Heart left ventricle (tissue), 16 donors: Measurements from ENCODE around the gene TARBP2. TPM values are rescaled to one million over a fixed set of nuclear protein-coding genes. Genes with fewer than 3 reads are reported as not detected.
A peak's percentile ranks its signal among the peaks of the same experiment; 100 is the strongest.

Experiments used
- ATAC-seq, 4 donors: fragments of 200-7000 bp; cut with Tn5 transposase; one replicate each; pipeline ENCODE4 v1.9.1; 2020 to 2022; ENCODE audit warnings: moderate library complexity in 4 of 4, mild to moderate bottlenecking in 3 of 4, moderate number of reproducible peaks in 1 of 4
- DNase-seq, 5 donors: peaks; one replicate each; pipeline ENCODE4 v3.0.0-alpha.2; 2020
- H3K27ac ChIP-seq, 12 donors: fragments of 200-600 bp; sonication (generic) in 4 of 12; one replicate each; pipeline versions ENCODE4 v1.5.0 to v1.8.0; 2016 to 2022; ENCODE audit warnings: mild to moderate bottlenecking in 2 of 12
- H3K27me3 ChIP-seq, 9 donors: fragments of 200-600 bp; sonication (generic) in 2 of 9; one replicate each; pipeline versions ENCODE4 v1.5.1 to v1.8.0; 2016 to 2022; ENCODE audit warnings: mild to moderate bottlenecking in 3 of 9
- H3K36me3 ChIP-seq, 9 donors: fragments of 200-600 bp; sonication (generic) in 2 of 9; one replicate each; pipeline versions ENCODE4 v1.5.0 to v1.8.0; 2018 to 2022; ENCODE audit warnings: mild to moderate bottlenecking in 2 of 9
- H3K4me1 ChIP-seq, 12 donors: fragments of 200-600 bp; sonication (generic) in 4 of 12; one replicate each; pipeline versions ENCODE4 v1.5.0 to v1.8.0; 2016 to 2022; ENCODE audit warnings: mild to moderate bottlenecking in 3 of 12
- H3K4me3 ChIP-seq, 12 donors: fragments of 200-600 bp; sonication (generic) in 4 of 12; one replicate each; pipeline versions ENCODE4 v1.5.0 to v1.8.0; 2017 to 2022; ENCODE audit warnings: mild to moderate bottlenecking in 9 of 12, moderate library complexity in 4 of 12
- H3K9me3 ChIP-seq, 12 donors: fragments of 200-600 bp; sonication (generic) in 4 of 12; one replicate each; pipeline versions ENCODE4 v1.5.0 to v1.8.0; 2016 to 2022; ENCODE audit warnings: mild to moderate bottlenecking in 1 of 12
- CTCF ChIP-seq, 12 donors: fragments of 200-600 bp; sonication (generic) in 4 of 12; IDR thresholded peaks; one replicate each; pipeline versions ENCODE4 v1.5.0 to v1.8.0; 2018 to 2022; ENCODE audit warnings: antibody characterized with exemption in 12 of 12, mild to moderate bottlenecking in 5 of 12
- POLR2A ChIP-seq, 2 donors: fragments of 450-650 bp; IDR thresholded peaks; one replicate each; pipeline ENCODE4 v1.6.1; 2017; ENCODE audit warnings: antibody characterized with exemption in 2 of 2, mild to moderate bottlenecking in 2 of 2, moderate library complexity in 2 of 2
- WGBS, 4 donors: extraction: QIAGEN DNeasy Blood & Tissue Kit in 2 of 4; methylation state at CpG; one replicate each; pipeline versions ENCODE4 v1.1.5 to v1.1.7; 2013 to 2018; 5-methylcytosine and 5-hydroxymethylcytosine counted together
- intact Hi-C, 10 donors: fragments of 100-400 bp; cut with DNase I; formaldehyde crosslinking; loops; one replicate each; pipeline versions ENCODE4 v1.11.1 to v1.14.2; 2022
- polyA plus RNA-seq, 2 donors: library from polyadenylated mRNA; stranded (reverse); fragments of 200-250 nt; gene quantifications; one replicate each; pipeline ENCODE4 v1.2.3, GENCODE V29; 2013
- total RNA-seq, 9 donors: library from RNA; depleted of rRNA in 2 of 9; stranded (reverse); fragments of >200 nt in 2 of 9; fragmentation: NEBNext Ultra II Directional in 3 of 9; extraction: Animal tissue kit (Norgen Biotek cat#: 25700) in 3 of 9; gene quantifications; one replicate each; pipeline versions ENCODE4 v1.1.0 to v1.2.4, GENCODE V29; 2016 to 2023
- donor health status: ischemic (EF 13 %, LVEDD 7.1; RV severe dilation, severe dysfunction).
- donor health status: healthy with polysubstance abuse.
- donor health status: DM: no; HTN: yes; CAD: no.
- donor health status: DM: no; HTN: no; CAD: no.
- donor health status: ischemic (EF 25% LVEDD 6.9; RV normal size, moderate dysfunction).
- donor health status: ischemic (EF 25% LVEDD 5.7; RV mildly dilated, moderate dysfunction).
- donor health status: healthy.
- donor health status: DM: yes; HTN: yes; CAD: no.
- donor health status: ischemic (EF 35%, LVEDD 5.7; RV mildly dilated, moderate dysfunction).
- donor health status: nonischemic (EF 11% LVEDD 7.7; RV severe dilation, severe dysfunction).
- donor health status: DM: yes; HTN: yes; CAD: no.
- donor health status: PGD.
- donor health status: ischemic (EF 29% LVEDD 5.4; RV normal size, mild dysfunction).
- donor health status: nonischemic (EF 23%, LVEDD 6.1; RV moderate dilation, normal function).

TARBP2 gene
- total and polyA plus RNA-seq, 11 donors = 7.8 to 23.5 (median 11.9) TPM

GRCh38 chr12:53474819-53475218, 26.3 kb upstream of the TARBP2 start:
- WGBS, 4 donors = 51 to 62% (median 58%) methylated on average over 13 of the region's 13 CpGs
- Histone ChIP-seq H3K4me1 (peaks cover 3 to 82% (median 58%) of the 10 kb centered on the region in 12 donors), H3K9me3 (no peaks in the 10 kb centered on the region), H3K27me3 (no peaks in the 10 kb centered on the region), H3K36me3 (peaks cover 0 to 100% (median 100%) of the 10 kb centered on the region in 9 donors), H3K27ac (peak overlapping the region in 5 of 12 donors; percentile 6 to 25 (median 13)), H3K4me3 (no peak overlapping the region)
- DNase-seq = no peak
- no peak for TF ChIP-seq CTCF (IDR thresholded peaks at IDR 0.05)
- TF ChIP-seq POLR2A (IDR thresholded peaks at IDR 0.05) = no peak
- intact Hi-C loops = loop anchor here in 1 of 10 donors (2.0 kb wide), 1 partner anchor 16 kb away; no protein-coding TSS in a partner anchor
- no peak for ATAC-seq

GRCh38 chr12:53476769-53477209, 24.3 kb upstream of the TARBP2 start:
- H3K9me3 ChIP-seq = no peaks in the 10 kb centered on the region
- 50 to 62% (median 61%) methylated on average over 2 of the region's 2 CpGs for WGBS, 4 donors
- TF ChIP-seq POLR2A (IDR thresholded peaks at IDR 0.05) (no peak), CTCF (IDR thresholded peaks at IDR 0.05) (peak in 9 of 12 donors; percentile 8 to 47 (median 21))
- H3K27me3 ChIP-seq = no peaks in the 10 kb centered on the region
- no peak overlapping the region for H3K4me3 ChIP-seq
- ATAC-seq = peak in 1 of 4 donors; percentile 43
- peaks cover 0 to 81% (median 51%) of the 10 kb centered on the region in 12 donors for H3K4me1 ChIP-seq
- peak overlapping the region in 1 of 12 donors; percentile 12 for H3K27ac ChIP-seq
- DNase-seq = no peak
- peaks cover 0 to 100% (median 100%) of the 10 kb centered on the region in 9 donors for H3K36me3 ChIP-seq
- intact Hi-C loops = no loop called here

GRCh38 chr12:53478865-53479264, 22.2 kb upstream of the TARBP2 start:
- peaks cover 0 to 74% (median 37%) of the 10 kb centered on the region in 12 donors for H3K4me1 ChIP-seq
- 44 to 60% (median 50%) methylated on average over 1 of the region's 1 CpG for WGBS, 4 donors
- H3K27ac ChIP-seq = peak overlapping the region in 2 of 12 donors; percentile 27 to 47
- no peak overlapping the region for H3K4me3 ChIP-seq
- intact Hi-C loops = no loop called here
- no peaks in the 10 kb centered on the region for H3K9me3 ChIP-seq
- TF ChIP-seq POLR2A (IDR thresholded peaks at IDR 0.05) (no peak), CTCF (IDR thresholded peaks at IDR 0.05) (no peak)
- DNase-seq = no peak
- no peak for ATAC-seq
- H3K36me3 ChIP-seq = peaks cover 0 to 100% (median 99%) of the 10 kb centered on the region in 9 donors
- no peaks in the 10 kb centered on the region for H3K27me3 ChIP-seq

GRCh38 chr12:53479331-53479730, 21.8 kb upstream of the TARBP2 start:
- Histone ChIP-seq H3K27ac (peak overlapping the region in 1 of 12 donors; percentile 27), H3K4me3 (no peak overlapping the region), H3K27me3 (no peaks in the 10 kb centered on the region), H3K36me3 (peaks cover 0 to 100% (median 99%) of the 10 kb centered on the region in 9 donors), H3K9me3 (no peaks in the 10 kb centered on the region), H3K4me1 (peaks cover 0 to 69% (median 32%) of the 10 kb centered on the region in 12 donors)
- DNase-seq (no peak), ATAC-seq (no peak)
- intact Hi-C loops = no loop called here
- 71 to 81% (median 76%) methylated on average over 5 of the region's 5 CpGs for WGBS, 4 donors
- no peak for TF ChIP-seq CTCF (IDR thresholded peaks at IDR 0.05)
- TF ChIP-seq POLR2A (IDR thresholded peaks at IDR 0.05) = no peak
